ENCODE data around the gene PTPRG.
A peak's percentile ranks its signal among the peaks of the same experiment; 100 is the strongest.

PTPRG gene

DNA sequence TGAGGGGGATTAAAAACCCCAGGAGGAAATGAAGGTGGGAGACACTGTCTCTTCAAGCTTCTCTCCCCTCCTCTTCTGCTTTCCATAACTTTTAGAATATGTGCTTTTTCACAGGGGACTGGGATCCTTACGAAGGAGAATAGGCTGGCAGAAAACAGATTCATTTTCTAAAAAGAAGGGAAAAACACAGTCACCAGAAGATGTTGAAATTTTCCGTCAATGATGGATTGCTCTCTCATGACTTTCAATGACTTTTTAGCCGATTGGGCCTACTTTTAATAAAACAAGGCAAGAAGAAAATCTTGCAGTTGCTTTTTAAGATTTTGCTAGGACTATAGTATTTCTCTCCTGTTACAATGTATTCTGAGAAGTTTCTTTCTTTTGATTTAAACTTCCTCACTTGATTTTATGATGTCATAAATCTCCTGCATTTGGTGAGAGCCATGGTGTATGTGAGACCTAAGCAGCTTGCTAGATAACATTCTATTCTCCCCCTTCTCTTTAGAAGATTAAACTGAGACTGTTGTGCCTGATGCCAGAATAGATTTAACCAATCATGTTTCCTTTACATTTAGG is 570.7 kb downstream of the PTPRG start:
- DNase-seq, result no peak

DNA sequence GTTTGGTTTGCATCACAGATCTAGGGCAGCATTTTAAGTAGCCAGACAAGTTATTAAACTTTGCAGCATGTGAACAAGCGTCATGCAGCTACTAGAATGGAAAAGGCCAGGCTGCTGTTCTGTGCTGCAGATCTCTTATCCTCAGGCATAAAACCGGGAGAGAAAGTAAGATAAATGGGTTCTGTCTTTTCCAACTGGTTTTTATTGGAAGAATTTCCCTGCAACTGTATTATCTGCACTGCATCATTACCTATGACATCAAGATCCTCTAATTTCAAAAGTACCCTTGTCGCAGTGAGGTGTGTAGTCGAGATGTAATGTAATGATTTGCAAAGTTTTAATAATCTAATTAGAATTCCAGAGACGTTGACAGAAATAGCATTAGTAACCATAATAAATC is 571.6 kb downstream of the PTPRG start:
- no peak for DNase-seq

DNA sequence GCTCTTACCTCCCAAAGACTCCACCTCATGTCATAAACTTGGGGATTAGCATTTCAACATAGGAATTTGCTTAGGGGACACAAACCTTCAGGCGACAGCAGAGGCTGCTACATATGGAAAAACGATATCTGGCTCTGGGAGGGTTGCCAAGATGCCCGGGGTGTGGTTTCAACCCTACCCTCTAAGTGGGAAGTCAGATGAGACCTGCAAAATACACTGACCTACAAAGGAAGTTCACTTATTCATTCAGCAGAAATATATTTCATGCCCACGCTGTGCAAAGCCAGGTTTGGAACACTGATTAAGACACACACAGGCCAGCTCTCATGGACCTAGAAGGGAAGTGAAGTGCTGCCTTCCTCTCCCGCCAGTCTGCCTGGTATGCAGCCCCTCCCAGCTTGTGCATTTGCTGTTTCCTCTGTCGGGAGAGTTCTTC is 572.7 kb downstream of the PTPRG start:
- DNase-seq, result peak; percentile 34

DNA sequence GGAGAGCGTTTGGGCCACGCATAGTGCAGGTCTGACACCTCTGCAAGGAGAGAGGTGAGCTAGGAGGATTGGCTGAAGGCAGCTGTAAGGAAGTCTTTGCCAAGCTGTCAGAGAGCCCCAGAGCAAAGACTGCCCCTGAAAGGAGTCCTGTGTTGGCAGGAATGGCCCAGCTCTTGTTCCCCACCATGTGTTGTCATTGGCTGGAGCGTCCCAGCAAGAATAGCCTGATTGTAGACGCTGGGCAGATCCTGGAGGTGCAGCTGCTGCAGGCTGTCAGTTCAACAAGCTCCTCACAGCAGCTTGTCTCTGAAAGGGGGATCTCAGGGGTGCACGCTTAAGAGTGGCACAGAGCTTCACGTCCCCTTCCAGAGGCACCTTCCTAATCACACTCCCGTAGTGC is 574.4 kb downstream of the PTPRG start:
- no peak for DNase-seq

DNA sequence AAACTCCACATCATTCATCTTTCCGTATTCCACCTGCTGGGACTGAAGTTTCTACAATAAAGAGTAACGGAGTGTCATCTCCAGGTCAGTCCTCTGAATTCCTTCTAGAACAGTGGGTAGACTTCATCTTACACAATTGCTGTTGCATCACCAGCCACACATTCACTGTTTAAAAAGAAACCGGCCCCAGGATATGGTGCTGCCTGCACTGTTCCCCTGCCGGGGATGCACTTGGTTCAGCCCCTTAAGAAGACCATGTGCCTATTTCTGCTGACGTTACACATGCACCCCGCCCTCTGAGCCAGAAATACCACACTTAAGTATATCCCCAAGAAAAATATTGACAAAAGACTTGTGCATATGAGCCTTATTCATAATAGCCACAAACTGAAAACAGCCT is 578.6 kb downstream of the PTPRG start:
- no peak for DNase-seq

DNA sequence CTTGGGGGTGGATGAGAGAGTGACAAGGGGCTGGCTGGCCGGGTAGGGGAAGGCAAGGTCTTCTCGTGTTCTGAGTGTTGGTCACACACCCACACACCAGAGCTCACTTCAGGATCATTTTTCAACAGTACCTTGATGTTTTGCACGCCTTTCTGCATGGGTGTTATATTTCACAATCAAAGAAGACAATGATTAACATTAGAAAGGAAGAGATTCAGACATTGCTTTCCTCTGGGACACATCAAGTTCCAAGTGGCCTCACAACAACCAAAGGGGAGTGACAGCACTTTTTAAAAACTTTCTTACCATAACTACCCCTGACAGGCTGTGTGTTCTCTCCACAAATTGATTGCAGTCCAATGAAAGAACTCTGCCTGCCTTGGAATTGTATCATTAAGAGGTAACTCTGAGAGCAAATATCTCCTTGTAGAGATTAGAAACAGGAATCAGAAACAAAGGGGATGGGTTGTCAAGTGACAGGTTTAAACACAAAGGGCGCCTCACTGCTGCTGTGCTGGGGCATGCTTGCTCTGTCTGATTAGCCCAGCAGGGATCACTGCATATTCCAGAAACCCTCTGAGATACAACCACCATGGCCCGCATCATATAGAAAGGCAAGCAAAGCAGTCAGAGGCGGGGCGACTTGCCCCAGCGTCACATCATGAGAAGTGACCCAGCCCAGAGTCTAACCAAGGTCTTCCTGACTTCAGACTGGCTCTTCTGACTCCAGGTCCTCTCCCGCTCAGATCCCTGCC is 581.1 kb downstream of the PTPRG start:
- DNase-seq, result peak; percentile 14

DNA sequence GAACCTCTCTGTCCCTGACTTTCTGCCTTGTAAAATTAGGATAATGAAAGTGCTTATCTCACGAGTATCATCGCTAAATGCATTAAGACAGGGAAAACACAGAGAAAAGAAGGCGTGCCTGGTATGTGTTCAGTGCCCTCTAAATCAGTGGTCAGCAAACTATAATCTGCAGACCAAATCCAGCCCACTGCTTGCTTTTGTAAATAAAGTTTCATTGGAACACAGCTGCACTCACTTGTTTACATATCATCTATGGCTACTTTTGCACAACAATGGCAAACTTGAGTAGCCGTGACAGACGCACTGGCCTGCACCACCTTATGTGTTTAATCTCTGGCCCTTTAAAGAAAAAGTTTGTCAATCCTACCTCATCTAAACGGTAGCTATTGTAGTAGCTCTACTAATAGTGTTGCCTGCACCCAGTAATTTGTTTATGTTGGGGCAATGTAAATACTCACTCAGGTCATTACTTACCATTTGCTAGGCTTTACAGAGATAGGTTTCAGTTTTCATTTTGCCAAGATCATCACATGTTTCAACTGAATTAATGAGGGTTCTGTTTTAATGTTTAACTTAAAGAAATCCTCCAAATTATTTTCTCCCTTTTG is 582.6 kb downstream of the PTPRG start:
- peak; percentile 39 for DNase-seq

DNA sequence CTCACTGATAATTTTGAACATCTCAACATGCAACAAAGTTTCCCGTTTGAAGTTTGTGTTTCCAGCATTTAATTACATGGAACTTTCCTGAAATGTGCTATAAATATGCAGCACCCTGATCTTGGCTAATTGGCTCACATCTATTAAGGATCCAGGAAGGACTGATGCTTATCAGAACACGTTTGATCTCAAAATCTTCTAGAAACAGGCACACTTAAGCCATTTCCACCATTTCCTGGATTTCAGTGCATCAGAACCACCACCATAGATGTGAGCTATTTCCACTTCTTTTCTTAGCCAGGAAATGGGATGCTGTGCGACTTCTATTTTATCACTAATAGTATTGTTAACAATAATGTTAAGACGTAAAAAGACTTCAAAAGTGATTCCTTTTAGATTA is 583.1 kb downstream of the PTPRG start:
- no peak for DNase-seq

DNA sequence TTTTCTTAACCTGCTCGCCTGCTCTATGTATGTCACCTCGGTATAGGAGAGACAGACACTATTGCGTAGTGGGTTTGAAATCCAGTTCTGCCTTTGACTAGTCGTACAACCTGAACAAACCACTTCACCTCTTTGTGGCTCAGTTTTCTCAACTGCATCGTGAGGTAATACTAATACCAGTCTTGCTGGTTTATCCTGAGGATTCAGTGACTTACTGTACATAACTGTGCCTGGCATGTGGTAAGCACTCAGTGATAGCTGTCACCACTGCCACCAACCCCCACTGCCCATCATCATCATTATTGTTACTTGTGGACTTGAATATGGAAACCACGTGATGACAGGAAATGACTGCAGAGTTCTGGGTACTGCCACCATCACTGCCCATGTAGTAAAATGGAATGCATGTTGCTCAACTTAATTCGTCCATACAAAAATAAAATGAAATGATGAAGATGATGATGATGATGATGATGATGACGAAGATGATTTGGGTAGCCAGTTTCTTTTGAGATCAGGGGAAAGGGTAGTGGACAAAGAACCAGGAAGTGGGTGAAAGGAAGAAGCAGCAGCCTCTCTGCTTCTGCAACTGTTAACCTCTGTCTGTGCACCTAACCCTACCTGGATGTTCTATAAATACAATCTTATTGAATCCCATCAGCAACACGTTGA is 583.9 kb downstream of the PTPRG start:
- no peak for DNase-seq

DNA sequence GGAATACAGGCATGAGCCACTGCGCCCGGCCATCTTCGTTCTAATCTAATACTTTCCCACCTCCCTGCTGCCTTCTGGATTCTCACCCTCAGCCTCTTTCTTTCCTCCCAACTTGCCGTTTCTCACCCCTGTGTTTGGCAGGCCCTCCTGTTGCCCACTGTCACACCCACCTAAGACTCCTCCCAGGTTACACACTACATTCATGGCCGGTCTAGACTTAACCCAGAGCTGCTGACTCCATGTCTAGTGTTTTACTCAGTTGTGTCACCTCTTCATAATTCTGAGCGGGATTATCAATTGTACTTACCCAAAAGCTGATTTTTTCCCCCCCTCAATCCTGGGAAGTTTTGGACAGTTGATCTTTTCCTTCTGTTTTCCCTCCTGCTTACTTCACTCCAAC is 588.2 kb downstream of the PTPRG start:
- DNase-seq, result no peak

DNA sequence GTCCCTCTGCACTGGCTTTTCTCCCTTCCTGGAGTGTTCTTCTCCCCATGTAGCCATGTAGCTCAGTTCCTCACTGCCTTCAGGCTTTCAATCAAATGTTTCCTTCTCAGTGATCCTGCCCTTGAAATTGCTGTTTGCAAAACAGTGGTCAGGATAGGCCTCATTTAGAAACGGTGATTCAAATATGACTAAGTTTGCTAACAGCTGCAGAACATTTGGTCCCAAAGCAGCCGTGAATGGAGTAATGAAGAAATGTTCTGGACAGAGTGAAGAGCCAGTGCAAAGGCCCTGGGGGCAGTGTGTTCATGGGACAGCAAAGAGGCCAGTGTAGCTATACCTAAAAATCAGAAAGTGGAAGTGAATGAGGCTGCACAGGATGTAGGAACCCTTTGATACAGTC is 588.6 kb downstream of the PTPRG start:
- no peak for DNase-seq

DNA sequence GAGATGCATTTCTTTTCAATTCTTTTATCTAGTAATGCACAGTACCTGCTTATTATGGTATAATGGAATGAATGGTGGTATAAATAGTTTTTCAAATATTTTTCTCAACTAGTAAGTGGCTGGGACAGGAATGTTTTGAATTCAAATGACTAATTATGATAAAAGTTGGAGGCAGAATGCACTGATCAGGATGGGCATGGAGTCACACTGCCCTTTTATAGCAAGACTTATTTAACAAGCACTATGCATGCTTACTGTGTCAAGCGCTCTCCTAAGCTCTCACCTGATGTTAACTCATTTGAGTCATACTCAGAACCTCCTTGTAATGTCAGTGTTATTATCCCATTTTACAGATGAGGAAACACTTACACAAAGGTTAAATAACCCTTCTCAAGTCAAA is 590.2 kb downstream of the PTPRG start:
- no peak for DNase-seq

DNA sequence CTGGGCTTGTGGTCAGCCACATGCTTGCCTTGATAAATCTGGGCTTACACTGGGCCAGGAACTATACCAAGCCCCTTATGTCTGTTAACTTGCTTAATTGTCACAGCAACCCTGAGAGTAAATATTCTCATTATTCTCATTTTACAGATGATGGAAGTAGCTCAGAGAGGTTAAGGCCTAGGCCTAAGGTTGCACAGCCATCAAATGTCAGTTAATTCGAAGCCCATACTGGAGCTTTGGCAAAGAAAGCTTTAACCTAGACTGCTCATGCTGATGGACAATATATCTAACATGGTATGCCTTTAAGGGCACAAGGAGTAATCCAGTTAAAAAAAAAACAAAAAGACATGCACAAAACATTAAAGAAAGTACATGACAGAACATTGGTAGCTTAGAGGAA is 591.9 kb downstream of the PTPRG start:
- no peak for DNase-seq

DNA sequence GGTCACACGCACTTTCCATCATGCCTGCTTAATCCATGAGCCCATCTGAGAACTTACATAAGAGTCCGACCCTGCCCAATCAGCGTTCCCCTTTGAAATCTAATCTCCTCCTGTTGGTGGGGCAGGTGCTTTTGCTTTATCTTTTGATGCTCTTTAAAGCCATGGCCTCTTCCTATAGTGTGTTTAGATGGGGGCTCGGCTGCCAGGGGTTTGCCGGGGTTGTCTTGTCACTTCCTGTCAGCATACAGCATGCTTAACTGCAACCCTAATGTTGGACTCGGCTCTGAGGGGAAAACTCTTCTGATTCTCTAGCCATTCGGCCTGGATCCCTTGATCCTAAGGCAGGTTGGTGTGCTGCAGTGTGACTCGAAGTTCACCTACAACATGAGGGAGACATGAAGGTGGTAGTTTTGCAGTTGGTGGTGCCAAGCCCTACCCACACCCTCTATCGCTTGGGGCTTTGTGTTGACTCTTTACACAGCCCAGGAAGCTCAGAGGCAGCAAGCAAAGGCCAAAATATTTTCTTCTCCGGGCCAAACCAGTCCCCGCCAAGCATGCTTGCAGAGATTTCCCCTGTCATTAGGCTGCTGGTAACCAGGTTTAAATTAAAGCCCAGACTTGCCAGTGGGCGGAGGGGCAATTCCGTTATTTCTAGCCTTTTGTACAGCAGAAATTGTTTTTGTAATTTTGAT is 593.2 kb downstream of the PTPRG start:
- DNase-seq, result no peak

DNA sequence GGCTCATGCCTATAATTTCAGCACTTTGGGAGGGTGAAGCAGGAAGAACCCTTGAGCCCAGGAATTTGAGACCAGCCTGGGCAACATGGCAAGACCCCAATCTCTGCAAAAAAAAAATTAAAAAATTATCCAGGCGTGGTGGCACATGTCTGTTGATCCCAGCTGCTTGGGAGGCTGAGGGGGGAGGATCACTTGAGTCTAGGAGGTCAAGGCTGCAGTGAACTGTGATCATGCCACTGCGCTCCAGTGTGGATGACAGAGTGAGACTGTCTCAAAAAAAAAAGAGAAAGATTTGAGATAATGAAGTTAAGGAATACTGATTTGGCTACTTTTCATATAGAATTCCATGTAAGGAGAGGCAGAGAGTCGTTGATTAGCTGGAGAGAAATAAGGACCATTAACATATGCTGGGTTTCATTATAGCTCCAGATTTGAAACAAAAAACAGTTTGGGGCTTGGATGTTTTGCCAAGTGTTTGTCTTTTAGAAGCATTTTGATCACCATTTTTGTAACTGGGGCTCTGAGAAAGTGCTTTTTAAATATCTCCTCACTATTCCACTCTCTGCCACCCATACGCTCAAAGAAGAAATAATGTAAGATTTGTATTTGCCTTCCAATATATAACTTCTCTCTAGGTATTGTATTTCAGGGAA is 597.8 kb downstream of the PTPRG start:
- no peak for DNase-seq

DNA sequence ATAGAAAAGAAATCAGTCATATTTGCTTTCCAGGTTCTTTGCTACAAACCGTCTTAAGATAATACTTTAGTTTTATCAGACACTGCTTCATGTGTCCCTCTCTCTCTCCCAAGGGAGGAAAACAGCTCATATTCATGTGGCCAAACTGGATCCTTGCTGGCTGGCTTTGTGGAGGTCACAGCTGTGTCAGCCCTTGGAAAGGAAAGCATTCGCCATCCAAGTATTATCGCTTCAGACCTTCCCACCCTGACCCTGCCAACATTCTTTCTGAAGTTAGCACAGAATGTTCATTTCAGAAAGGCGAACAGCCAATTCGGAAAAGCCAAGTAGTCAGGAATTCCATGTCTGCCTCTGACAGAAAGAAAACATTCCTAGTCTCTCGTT is 598.3 kb downstream of the PTPRG start:
- DNase-seq, result no peak

DNA sequence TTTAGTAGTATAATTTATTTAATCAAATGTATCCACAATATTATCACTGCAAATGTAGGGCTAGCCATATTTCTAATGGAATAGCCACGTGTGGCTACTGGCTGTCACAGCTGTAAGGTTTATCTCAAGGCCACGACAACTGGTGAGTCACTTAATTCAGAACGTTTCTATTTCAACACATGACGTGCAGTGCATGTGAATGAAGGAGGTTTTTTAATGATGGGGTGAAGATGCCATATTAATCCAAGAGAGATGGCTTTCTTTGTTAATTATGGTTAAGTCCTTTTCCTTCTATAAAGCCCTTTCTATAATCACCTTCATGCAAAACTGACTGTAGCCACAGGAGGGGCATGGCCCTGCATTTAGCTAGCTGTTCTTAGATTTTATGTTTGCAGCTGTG is 600.0 kb downstream of the PTPRG start:
- no peak for DNase-seq

DNA sequence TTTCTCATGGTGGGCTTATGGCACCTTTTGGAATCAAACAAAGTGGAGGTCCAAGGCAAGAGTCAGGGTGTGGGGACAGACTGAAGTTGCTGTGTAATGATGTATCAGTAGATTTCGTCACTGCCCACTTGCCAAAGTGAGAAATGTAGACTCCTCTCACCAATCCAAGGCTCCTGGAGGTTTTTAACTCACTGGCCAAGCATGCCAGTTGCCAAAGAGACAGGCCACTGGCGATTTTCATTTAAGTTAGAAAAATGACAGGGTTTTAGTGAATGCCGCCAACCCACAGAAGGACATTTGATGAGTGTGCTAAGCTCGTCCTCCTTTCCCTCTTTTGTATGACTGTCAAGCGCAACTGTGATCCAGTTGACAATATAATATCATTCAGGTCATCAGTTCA is 602.8 kb downstream of the PTPRG start:
- DNase-seq, result no peak

DNA sequence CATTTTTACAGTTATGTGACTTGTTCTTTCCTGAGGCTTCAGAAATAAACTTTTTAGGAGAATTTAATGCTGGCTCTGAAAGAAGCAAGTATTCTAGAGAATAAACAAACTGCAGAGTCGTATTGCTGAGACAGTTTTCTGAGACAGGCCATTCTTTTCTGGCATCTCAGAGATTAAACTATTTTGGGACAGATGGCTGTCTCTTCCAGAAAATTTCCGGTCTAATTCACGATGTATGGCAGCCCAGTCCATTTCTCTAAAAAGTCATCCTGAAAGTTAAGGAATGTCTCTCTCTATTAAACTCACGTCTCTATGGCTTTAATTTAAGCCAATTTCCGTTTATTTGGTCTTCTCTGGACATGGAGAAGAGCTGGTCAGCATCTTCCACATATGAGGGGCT is 603.4 kb downstream of the PTPRG start:
- no peak for DNase-seq

DNA sequence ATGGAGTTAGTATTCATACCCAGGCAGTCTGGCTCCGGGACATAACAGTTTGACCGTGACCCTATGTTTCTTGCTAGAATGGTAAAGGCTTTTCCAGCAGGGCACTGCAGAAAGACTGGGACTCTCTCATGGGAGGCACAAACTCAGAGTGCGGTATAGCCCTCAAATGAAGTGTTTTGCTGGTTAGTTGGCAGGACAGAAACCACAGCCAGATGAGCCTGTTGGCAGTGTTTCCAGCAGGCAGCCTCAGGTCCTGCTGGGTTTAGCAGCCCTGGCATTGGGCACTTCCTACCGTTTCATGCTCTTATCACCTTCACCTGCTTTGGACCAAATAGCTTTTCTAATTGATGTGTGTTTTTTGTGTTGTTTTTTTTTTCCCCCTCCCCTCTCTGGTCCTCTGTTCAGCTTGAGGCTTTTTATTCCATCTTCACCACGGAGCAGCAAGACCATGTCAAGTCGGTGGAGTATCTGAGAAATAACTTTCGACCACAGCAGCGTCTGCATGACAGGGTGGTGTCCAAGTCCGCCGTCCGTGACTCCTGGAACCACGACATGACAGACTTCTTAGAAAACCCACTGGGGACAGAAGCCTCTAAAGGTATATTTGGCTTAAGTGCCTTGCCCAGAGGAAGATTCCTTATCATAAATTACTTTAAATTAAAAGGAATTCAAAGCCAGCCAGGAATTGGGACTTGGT is 606.3 kb downstream of the PTPRG start:
- DNase-seq, result no peak

DNA sequence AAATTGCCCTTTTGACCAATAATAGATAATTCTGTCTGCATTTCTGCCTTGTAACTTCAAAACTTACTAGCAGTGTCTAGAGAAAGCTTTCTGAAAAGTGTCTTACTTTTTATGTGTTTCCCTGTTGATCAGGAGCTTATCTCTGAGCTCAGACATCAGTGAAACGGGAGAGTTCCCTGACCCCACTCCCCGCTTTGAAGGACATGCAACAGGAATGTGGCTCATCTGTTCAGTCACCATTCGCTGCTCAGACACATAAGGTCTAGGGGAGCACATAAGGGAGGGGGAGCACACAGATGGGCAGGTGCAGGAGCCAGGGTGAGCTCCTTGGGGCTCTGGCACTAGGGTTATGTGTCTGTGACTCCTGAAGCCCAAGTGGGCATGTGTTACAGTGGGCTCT is 607.0 kb downstream of the PTPRG start:
- DNase-seq, result no peak
